CD4-positive, alpha-beta T cell (primary cell): ENCODE results near the gene ATP4B. TPM values are rescaled to one million over a fixed set of nuclear protein-coding genes. Genes with fewer than 3 reads are reported as not detected.
A peak's percentile ranks its signal among the peaks of the same experiment; 100 is the strongest.

Experiments used
- ATAC-seq: fragments of 200-7000 bp; cut with Tn5 transposase; one replicate; pipeline ENCODE4 v1.10.0; 2022; ENCODE audit warnings: mild to moderate bottlenecking; ENCODE audit not compliant: poor library complexity
- CTCF ChIA-PET: fragments of 350-600 bp; sonication (Branson Sonifier 250); formaldehyde crosslinking; loops from one replicate; lab custom pipeline; 2021; ENCODE audit warnings: antibody characterized with exemption, inconsistent platforms; lab: Charles Lee
- POLR2A ChIA-PET: fragments of 350-600 bp; sonication (Branson Sonifier 250); formaldehyde crosslinking; loops from one replicate; lab custom pipeline; 2021; ENCODE audit warnings: antibody characterized with exemption, inconsistent platforms; lab: Charles Lee
- DNase-seq, 14 experiments: peaks; one replicate each; pipeline ENCODE4 v3.0.0-alpha.2; 2013 to 2020; ENCODE audit warnings: mixed read lengths in 2 of 14
- H3K27ac ChIP-seq, 2 donors: one replicate each; pipeline versions ENCODE4 v1.5.1 to v1.7.0; 2013; ENCODE audit warnings: low read length in 2 of 2, low read depth in 1 of 2, mild to moderate bottlenecking in 1 of 2
- H3K27me3 ChIP-seq, 2 experiments: 1 replicate in 1 of 2; 2 replicates in 1 of 2; pipeline versions ENCODE4 v1.6.1 to v1.7.0; 2013; ENCODE audit warnings: low read length in 2 of 2, control low read depth in 1 of 2, mild to moderate bottlenecking in 1 of 2, moderate library complexity in 1 of 2; ENCODE audit not compliant: insufficient read depth in 2 of 2, control insufficient read depth in 1 of 2
- H3K36me3 ChIP-seq: one replicate; pipeline ENCODE4 v1.6.1; 2013; ENCODE audit warnings: low read length, control low read depth; ENCODE audit not compliant: insufficient read depth
- H3K4me1 ChIP-seq: one replicate; pipeline ENCODE4 v1.6.1; 2013; ENCODE audit warnings: low read length, control low read depth; ENCODE audit not compliant: insufficient read depth
- H3K4me3 ChIP-seq: one replicate; pipeline ENCODE4 v1.5.1; 2013; ENCODE audit warnings: mild to moderate bottlenecking, low read length, moderate library complexity
- H3K9me3 ChIP-seq, 2 experiments: 1 replicate in 1 of 2; 2 replicates in 1 of 2; pipeline versions ENCODE4 v1.6.1 to v1.7.0; 2013; ENCODE audit warnings: low read length in 2 of 2, mild to moderate bottlenecking in 2 of 2, control low read depth in 1 of 2, moderate library complexity in 1 of 2; ENCODE audit not compliant: control insufficient read depth in 1 of 2, insufficient read depth in 1 of 2
- H3K27ac Mint-ChIP-seq: one replicate; pipeline ENCODE4 v1.8.0; 2020; ENCODE audit warnings: mixed read lengths
- H3K27me3 Mint-ChIP-seq: one replicate; pipeline ENCODE4 v1.8.0; 2021; ENCODE audit warnings: mixed read lengths
- H3K36me3 Mint-ChIP-seq: one replicate; pipeline ENCODE4 v1.8.0; 2021; ENCODE audit warnings: low read depth, mixed read lengths
- H3K4me1 Mint-ChIP-seq: one replicate; pipeline ENCODE4 v1.8.0; 2021; ENCODE audit warnings: low read depth, mixed read lengths
- H3K4me3 Mint-ChIP-seq: one replicate; pipeline ENCODE4 v1.8.0; 2020; ENCODE audit warnings: mild to moderate bottlenecking, mixed read lengths
- H3K9me3 Mint-ChIP-seq: one replicate; pipeline ENCODE4 v1.8.0; 2020; ENCODE audit warnings: mixed read lengths
- CTCF ChIP-seq: fragments of 200-600 bp; IDR thresholded peaks from one replicate; pipeline ENCODE4 v1.8.0; 2022; ENCODE audit warnings: antibody characterized with exemption, mild to moderate bottlenecking
- intact Hi-C, 2 experiments: fragments of 100-400 bp; cut with DNase I in 1 of 2; cut with micrococcal nuclease in 1 of 2; formaldehyde crosslinking; loops; one replicate each; pipeline versions ENCODE4 v1.15.1 to v1.9.0; 2023 to 2025; cut with DNase I, micrococcal nuclease
- total RNA-seq, 174 experiments: library from RNA in 2 of 174; stranded (reverse) in 2 of 174; gene quantifications; one replicate each; pipeline ENCODE4 v1.2.3 and lab custom pipeline; 2021 to 2026

Gene ATP4B
- total RNA-seq, 2 experiments from 2014 or later: not detected

DNA sequence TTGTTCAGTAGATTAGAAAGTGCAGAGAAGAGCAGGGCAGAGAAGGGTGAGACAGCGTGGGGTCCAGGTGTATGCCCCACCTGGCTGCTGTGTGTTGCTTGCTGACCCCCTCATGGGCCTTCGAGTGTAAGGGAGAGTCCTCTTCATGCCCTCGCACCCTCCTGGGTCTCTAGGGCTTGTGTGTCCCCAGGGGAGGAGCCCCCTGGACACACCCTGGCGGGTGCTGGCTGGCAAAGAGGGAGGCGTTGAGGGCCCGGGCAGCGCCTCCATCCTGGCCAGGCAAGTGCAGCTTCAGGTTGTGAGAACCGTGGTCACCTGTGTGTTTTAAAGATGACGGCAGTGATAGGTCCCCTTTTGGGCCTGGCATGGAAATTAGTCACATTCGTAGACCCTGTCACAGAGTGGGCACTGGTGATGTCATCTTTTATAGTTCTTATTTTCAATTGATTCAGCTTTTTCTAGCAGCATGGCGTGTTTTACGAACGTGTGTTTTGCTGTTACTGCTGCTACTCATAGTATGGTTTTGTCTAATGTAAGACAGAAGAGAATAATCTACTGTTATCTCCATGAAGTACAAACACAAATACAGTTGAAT lies 54.8 kb downstream of the ATP4B start:
- Mint-ChIP-seq H3K4me1 (no peaks in the 10 kb centered on the region), H3K9me3 (no peaks in the 10 kb centered on the region), H3K27me3 (no peaks in the 10 kb centered on the region), H3K4me3 (no peak overlapping the region), H3K27ac (no peak overlapping the region), H3K36me3 (peaks cover 19% of the 10 kb centered on the region)
- DNase-seq: no peak
- Histone ChIP-seq H3K9me3 (peaks cover 0 to 19% of the 10 kb centered on the region in 2 experiments), H3K27ac (no peak overlapping the region), H3K4me3 (no peak overlapping the region), H3K4me1 (no peaks in the 10 kb centered on the region), H3K27me3 (no peaks in the 10 kb centered on the region), H3K36me3 (peaks cover 5% of the 10 kb centered on the region)
- ATAC-seq: no peak
- ChIA-PET POLR2A (no interaction called here), CTCF (interaction anchor here (0.6 kb wide), 1 partner anchor 673 kb away, joined by 3 read pairs; no protein-coding TSS in a partner anchor)
- no peak for TF ChIP-seq CTCF
- intact Hi-C loops: no loop called here

DNA sequence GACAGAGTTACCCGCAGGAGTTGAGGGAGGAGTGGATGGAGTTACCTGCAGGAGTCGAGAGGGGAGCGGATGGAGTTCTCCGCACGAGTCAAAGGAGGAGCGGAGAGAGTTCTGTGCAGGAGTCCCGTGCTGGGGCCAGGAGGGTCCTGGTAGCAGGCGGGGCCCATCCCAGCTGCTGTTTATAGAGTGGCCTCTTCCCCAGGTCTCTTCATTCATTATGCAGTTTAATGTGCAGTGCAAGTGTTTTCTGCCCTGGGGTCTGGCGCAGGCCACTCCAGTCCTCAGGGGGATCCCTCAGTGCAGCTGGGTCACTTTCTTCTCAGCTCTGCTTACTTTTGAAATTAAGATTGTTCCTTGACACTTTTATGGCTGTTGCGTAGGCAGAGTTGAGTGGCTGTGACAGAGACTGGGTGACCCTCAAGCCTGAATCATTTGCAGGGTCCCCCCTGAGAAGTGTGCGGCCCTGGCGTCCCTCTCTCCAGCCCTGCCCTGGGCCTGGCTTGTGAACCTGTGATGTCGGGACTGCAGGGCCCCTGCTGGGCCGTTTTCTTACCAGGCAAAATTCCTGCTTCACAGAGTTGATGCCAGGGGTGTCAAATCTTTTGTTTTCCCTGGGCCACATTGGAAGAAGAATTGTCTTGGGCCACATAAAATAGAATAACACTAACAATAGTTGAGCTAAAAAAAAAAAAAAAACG lies 55.6 kb downstream of the ATP4B start:
- H3K9me3 Mint-ChIP-seq: no peaks in the 10 kb centered on the region
- POLR2A ChIA-PET: no interaction called here

More for the DNA sequence above, 55.6 kb downstream of the ATP4B start:
- CTCF ChIA-PET: interaction anchor here (0.6 kb wide), 1 partner anchor 673 kb away, joined by 3 read pairs; no protein-coding TSS in a partner anchor
- Mint-ChIP-seq H3K36me3 (peaks cover 19% of the 10 kb centered on the region), H3K4me3 (no peak overlapping the region), H3K4me1 (no peaks in the 10 kb centered on the region), H3K27ac (peak overlapping the region; percentile 33), H3K27me3 (no peaks in the 10 kb centered on the region)
- peaks cover 0 to 23% of the 10 kb centered on the region in 2 experiments for H3K9me3 ChIP-seq
- H3K4me3 ChIP-seq: no peak overlapping the region
- no peak overlapping the region for H3K27ac ChIP-seq
- H3K4me1 ChIP-seq: no peaks in the 10 kb centered on the region
- no peak for TF ChIP-seq CTCF
- ATAC-seq: no peak
- H3K36me3 ChIP-seq: peaks cover 12% of the 10 kb centered on the region
- intact Hi-C loops: no loop called here
- DNase-seq: no peak
- no peaks in the 10 kb centered on the region for H3K27me3 ChIP-seq
